Activated CD4-positive, alpha-beta T cell treated with anti-CD3 and anti-CD28 coated beads for 48 hours (primary cell): ENCODE measurements around the gene ANKRD35.
"Not testable (repeated sequence)": the region's sequence is repeated elsewhere in the genome, so short reads cannot be mapped to it uniquely, and the experiment has no call there.

Experiments used
- DNase-seq: peaks from one replicate; pipeline ENCODE4 v3.0.0-alpha.2; 2020

The ANKRD35 gene, protein sequence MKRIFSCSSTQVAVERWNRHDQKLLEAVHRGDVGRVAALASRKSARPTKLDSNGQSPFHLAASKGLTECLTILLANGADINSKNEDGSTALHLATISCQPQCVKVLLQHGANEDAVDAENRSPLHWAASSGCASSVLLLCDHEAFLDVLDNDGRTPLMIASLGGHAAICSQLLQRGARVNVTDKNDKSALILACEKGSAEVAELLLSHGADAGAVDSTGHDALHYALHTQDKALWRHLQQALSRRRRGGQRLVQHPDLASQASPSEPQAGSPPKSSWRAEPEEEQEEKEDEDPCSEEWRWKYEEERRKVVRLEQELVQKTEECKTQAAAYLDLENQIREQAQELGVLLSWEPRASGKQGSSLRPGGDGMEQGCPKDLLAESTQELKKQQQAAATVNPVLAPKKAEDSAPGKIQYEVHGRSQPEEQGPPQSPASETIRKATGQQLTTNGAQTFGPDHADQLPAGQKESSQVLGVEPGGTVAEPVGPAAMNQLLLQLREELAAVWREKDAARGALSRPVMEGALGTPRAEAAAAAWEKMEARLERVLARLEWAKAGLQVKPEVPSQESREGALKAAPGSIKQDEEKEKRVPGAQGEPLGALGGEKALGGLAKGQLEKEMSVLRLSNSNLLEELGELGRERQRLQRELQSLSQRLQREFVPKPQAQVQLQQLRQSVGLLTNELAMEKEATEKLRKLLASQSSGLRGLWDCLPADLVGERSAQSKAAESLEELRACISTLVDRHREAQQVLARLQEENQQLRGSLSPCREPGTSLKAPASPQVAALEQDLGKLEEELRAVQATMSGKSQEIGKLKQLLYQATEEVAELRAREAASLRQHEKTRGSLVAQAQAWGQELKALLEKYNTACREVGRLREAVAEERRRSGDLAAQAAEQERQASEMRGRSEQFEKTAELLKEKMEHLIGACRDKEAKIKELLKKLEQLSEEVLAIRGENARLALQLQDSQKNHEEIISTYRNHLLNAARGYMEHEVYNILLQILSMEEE

DNA sequence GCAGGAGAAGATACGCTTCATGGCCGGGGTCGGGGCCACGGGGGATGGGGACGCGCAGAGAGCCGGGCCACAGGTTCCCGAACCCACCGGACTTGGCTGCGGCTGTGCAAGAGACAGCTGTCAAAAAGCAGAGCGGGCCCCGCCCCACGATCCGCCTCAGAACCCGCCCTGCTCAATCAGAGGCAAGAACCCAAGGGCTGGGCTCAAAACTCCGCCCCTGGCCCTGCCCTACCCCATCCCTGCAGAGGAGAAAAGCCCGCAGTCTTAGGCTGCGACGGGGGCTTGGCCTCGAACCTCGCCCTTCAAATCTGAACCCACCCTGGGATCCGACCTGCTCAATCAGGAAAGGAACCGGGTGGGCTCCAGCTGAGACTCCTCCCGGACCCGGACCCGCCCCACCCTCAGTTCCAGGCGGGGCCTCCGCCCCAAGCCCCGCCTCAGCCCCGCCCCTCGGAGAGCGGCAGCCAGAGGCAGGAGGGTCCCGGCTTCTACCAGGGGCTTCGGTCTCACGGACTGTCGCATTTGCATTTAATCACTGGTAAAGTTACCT, at the start of gene ANKRD35:
Gene ANKRD35, minus strand, starts transcription at position 129 of the 550 bp plus-strand sequence. Its CDS starts 108 bp downstream, at position 21.
- DNase-seq = peak; percentile 93

DNA sequence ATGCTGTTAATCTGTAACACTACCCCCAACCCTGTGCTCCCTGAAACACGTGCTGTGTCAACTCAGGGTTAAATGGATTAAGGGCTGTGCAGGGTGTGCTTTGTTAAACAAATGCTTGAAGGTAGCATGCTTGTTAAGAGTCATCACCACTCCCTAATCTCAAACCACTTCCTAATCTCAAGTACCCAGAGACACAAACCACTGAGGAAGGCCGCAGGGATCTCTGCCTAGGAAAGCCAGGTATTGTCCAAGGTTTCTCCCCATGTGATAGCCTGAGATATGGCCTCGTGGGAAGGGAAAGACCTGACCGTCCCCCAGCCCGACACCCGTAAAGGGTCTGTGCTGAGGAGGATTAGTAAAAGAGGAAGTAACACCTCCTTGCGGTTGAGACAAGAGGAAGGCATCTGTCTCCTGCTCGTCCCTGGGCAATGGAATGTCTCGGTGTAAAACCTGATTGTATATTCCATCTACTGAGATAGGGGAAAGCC, 46.9 kb upstream of the ANKRD35 start:
- not testable (repeated sequence) for DNase-seq

DNA sequence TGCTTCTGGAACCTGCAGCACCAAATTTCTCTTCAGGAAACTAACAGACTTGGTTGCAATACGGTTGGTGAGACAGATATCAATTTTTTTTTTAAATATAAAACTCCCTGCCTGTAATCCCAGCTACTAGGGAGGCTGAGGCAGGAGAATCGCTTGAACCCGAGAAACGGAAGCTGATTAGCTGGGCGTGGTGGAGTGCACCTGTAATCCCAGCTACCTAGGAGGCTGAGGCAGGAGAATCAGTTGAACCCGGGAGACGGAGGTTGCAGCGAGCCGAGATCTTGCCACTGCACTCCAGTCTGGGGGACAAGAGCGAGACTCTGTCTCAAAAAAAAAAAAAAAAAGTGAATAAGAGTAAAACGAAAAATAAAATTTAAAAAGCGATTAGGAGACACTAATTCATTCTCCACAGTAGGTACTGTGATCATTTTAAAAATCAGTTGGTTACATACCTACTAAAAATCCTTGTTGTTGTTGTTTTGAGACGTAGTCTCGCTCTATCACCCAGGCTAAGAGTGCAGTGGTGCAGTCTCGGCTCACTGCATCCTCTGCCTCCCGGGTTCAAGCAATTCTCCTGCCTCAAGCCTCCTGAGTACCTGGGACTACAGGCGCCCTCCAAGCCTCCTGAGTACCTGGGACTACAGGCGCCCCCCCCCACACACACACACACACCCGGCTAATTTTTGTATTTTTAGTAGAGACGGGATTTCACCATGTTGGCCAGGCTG, 42.4 kb upstream of the ANKRD35 start:
- DNase-seq = peak; percentile 27

DNA sequence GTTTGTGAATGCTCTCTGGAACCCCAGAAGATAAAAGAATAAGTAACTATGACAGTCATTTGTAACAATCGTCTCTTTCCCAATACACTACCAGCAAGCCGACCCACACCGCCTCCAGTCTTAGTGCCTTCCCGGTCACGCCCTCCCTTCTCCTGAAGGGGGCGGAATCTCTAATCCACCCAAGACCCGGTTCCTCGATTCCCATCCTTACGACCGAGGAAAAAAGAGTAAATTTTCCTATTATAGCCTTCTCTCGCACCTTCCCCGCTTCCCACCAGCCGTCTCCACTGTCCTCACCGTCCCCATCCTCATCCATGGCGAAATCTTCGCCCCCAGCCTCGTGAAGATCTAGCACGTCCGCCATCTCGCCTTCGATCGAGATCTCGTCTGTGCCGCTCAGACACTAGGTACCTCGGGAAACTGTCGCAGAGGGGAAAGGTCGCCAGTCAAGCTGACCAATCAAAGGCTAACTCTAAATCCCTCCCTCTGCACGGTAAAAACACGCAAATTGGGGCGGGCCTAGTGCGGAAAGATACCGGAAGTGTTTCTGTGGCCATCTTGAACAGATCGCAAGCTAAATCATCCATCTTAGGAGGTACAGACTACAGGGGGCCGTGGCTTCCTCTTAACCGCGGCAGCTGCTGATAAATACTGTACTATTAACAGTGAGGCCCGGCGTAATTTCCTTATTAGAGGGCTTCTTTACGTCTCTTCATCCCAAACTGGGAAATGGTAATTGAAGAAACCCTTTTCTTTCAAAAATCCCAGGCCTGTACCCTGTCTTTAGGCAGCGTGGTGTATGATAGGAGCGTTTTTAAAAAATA, 41.6 kb upstream of the ANKRD35 start, which contains the start of gene RBM8A:
Gene RBM8A, minus strand, starts transcription at position 422 of the 824 bp plus-strand sequence. Its CDS starts 58 bp downstream, at position 364.
- DNase-seq = peak; percentile 95

DNA sequence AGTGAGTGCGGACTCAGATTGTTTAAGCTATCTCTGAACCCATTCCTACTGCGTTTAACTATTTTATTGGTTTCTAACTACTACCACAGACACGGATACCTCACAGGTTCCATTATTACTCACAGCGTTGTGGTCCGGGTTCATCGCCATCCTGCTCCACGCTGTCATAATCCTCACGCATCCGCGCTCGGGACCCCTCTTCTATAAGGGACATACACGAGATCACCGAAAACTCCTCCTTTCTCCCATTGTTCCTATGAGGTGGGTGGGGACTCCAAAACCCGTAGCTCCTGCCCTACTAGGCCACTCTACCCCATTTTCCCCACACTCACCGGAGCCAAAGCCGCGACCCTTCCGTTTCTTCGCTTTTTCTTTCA, 41.0 kb upstream of the ANKRD35 start:
- DNase-seq = peak; percentile 71

DNA sequence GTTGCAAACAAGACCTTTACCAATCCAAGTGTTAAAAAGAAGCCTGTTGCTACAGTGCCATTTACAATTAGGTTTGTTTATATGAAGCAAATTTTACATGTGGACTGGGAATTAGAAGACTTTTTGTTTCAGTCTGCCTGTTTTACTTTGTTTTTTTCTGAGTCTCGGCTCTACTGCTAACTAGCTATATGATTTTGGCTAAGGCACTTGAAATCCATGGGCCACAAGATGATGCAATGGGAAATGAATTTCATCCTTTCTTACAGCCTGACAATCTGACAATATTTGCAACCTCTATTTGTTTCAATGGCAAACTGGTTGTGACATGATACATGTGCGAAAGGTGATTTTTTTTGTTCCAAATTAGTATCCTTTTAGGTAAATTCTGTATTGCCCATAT, 36.6 kb upstream of the ANKRD35 start:
- DNase-seq = no peak

DNA sequence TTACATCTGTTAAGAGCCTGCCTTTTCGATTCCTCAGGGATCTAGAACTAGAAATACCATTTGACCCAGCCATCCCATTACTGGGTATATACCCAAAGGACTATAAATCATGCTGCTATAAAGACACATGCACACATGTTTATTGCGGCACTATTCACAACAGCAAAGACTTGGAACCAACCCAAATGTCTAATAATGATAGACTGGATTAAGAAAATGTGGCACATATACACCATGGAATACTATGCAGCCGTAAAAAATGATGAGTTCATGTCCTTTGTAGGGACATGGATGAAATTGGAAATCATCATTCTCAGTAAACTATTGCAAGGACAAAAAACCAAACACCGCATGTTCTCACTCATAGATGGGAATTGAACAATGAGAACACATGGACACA, 34.6 kb upstream of the ANKRD35 start:
- not testable (repeated sequence) for DNase-seq

DNA sequence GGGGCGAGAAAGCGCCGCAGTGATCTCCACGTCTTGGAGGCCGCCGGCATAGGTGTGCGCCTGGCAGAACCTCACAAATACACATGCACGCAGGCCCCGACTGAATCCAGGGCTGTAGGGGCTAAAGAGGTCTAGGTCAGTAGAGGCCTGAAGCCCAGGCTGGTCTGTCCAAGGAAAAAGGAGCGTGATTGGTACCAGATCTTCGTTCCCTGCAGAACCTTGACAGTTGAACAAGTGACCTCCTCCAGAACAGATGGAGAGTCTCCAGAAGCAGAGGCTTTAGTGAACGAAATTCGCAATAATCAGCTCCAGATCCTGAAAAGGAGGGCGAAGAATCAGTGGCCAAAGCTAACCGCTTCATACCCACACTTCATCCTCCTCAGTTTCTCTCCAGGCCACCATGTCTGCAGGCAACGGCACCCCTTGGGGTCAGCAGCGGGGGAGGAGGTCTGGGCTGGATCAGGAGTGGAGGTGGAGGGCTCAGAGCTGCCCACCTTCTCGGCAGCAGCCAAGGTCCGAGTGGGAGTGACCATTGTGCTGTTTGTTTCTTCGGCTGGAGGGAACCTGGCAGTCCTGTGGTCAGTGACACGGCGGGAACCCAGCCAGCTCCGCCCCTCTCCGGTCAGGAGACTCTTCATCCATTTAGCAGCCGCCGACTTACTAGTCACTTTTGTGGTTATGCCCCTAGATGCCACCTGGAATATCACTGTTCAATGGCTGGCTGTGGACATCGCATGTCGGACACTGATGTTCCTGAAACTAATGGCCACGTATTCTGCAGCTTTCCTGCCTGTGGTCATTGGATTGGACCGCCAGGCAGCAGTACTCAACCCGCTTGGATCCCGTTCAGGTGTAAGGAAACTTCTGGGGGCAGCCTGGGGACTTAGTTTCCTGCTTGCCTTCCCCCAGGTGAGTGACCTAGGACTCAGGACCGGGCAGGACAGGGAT, 33.6 kb upstream of the ANKRD35 start:
- DNase-seq = peak; percentile 32

DNA sequence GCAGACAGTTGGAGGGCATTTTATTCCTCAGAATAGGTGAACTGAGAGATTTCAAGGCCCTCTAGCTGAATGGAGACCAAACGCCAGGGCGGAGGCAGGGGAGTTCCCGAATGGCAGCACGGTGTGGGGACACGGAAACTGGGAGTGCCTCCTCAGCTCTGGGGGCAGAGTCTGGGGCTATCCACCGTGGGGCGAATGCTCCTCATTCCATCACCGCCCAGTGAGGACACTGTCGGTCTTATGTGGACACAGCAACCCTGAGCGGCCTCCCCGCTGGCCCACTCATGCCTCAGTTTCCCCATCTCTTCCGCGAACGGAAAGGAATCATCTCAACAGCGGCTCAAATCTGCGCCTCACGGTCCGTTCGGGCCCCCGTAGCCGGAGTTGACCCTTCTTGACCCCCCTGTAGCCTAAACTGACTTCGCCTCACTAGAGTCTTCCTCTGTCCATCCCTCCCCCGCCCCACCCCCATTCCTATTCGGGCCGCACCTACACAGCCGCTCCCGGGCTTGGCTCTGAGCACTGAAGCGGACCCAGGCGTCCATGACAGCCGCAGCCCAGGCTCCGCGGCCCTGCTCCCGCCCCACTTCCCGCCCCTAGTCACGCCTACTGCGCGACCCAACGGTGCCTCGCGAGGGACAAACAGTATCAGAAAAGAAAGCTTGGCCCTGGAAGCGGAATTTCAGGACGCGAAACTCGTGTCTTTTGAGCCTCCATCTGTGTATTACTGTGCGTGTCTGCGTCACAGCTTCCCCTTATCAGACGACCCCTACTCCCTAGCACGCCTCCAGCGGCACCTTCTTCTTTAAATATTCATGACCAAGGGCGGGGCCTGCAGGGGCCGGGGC, 32.7 kb upstream of the ANKRD35 start, which contains the start of gene PEX11B:
Gene PEX11B, minus strand, starts transcription at position 574 of the 848 bp plus-strand sequence. Its CDS starts 29 bp downstream, at position 545.
- DNase-seq = peak; percentile 95

DNA sequence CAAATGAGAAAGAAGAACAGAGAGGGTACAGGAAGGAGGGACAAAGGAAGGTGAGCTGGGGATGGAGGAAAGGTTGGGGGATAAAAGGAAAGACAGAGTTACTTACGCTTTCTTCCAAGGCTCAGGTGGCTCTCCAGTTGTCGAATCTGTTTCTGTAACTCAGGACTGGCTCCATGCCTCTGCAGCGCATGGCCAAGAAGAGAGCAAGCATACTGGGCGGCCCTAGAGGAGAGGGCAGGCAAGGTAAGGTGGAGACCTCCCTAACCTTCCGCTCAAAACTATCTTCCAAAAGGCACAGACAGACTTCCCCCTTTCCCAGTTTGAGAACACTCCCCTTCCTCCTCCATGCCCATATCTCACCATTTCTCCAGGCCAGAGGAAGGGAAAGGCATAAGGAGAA, 31.9 kb upstream of the ANKRD35 start:
- no peak for DNase-seq

DNA sequence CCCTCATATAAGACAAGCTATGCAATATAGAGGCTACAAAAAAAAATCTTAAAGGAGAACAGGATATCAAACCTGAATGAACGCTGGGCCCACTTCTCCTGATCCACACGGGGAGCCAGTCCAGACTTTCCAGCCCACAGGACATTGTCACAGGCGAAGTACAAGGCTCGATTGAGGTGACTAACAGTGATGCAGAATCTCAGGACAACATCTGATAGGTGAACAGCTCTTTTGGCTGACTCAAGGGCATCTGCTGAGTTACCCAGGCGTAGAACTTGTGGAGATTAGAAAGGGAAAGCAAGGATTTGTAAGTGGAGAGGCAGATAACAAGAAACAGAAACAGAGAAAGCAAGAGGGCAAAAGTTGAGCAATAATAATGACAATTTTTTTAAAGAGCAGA, 31.1 kb upstream of the ANKRD35 start:
- DNase-seq = no peak

DNA sequence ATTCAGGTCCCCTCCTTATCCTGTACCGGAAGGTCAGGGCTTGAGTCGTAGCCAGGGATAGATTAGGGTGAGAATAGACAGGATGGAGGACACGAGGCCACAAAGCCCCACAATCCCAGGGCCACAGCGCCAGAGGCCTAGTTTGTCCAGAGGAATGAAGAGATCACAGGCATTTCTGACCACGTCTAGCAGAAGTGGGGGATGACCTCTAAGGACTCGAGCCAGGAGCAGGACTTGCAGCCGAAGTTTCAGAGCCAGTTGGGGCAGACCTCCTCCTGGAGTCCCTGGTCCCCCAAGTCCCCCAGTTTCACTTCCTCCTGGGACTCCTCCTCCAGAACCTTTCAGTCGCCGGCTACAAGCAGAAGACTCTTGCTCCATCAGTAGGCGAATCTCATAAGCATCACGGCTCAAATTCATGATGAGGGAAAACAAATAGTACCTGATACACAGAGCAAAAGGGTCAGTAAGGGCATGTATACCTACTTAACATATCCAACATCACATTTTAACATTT, 26.5 kb upstream of the ANKRD35 start:
- DNase-seq = no peak

DNA sequence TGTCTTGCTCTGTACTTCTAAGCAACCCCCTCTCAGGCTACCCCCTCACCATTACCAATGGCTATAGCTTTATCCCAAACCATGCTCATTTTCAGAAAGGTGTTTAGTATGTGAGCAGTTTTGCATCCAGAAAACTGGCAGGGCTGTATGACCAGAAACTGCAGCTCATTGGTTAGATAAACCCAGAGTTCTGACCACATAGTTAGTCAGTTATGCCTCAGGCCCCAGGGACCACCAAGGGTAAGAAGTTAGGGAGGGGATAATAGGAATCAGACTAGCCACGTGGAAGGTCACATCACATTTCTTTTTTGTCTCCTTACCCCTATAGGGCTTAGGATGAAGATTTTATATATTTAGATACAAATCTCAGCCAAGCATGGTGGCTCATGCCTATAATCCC, 23.0 kb upstream of the ANKRD35 start:
- DNase-seq = no peak

DNA sequence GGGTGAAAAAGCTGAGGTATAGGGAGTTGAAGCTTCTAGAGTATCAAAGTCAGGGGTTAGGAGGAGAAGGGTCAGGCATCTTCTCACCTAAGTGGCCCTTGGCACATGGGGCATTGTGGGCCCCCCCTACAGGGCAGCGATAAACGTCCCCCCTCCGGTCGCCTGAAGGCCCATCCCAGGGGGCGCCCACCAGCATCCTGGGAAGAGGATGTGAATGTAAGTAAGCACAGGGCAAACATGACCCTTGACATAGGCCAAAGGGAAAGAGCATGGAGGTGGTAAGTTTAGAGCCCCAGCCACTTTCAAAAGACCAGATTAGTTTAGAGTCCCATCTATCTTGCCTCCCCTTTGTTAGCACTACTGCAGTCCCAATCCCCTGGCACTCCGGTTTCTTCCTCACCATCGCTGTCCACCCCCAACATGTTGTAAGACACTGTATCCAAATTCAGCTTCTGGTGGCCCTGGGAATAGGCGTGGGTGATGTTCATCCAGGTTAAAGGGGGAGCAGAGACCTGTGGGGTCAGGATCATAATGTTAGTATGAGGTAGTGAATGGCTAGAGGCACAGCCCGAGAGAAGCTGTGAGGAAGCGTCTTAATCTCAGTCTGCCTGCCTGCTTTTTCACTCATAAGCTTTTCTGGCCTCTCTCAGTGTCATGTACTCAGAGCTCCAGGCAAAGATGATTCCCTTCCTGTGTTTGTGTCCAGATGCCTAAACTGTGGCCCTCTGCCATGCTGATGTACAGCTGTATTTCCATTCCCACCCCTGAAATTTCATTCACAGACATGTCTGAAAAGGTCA, 21.5 kb upstream of the ANKRD35 start:
- no peak for DNase-seq

DNA sequence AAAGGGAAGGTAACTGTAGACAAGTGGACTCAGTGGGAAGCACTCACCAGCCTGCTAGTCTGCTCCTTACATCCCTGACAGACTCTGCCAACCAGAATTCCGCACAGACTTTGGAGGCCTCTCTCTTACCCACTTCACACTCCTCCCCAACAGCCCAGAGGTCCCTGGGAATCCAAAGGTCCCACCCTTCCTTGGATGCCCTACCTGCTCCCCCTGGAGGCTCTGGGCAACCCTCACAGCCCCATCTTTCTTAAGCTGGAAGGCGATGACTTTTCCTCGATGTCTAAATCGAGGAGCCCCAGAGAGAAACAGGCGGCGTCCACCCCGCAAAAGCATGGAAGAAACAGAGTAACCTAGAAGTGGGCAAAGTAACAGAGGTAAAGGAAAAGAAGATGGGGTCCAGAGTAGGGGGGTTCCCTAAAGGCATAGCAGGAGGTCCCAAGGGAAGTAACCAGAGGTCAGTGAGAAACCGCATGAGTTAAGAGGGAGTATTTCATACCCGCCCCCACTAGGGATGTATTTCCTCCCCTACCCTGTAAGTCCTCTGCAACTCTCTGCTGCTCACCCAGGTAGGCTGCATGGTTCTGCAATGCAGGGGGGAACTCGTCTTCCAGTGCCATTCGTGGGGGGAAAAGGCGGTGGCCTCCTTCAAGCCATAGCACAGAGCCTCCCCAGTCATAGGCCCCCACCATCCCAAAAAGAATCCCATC, 15.8 kb upstream of the ANKRD35 start:
- DNase-seq = no peak

DNA sequence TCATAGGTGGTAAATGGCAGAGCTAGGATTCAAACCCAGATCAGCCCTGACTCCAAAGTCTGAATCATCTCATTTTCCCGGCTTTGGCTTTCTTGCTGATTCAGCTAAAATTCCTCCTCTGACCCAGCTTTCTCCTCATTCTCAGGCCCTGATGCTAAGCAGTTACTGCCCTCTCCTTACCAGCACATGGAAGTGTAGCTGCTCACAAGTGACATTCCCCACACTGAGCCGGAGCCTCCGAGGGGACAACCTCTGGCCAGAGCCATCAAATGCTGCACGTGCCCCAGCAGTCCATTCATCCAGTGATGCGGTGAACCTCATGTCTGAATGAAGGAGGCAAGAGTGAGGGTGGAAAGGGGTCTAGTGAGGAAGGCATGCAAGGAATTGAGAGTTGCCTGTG, 13.1 kb upstream of the ANKRD35 start:
- DNase-seq = no peak

DNA sequence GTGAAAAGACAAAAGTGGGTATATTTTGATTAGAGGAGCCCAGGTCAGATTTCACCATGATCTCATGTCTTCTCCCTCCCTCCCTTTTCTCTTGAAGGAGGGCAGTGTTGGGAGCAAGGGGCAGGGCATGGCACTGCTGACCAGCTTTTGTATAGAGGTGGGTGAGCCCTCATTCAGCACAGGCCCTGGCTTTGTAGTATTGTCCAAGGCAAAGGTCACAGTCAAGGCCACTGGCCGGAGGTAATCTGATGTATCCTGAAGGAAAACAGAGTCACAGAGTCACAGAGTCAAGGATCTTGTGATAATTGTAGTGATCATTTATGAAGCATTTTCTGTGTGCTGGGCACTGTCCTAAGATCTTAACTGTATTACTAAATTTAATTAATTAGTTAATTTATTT, 12.3 kb upstream of the ANKRD35 start:
- no peak for DNase-seq
